ENCODE measurements around the gene ADAMTSL2. TPM values are rescaled to one million over a fixed set of nuclear protein-coding genes. Genes with fewer than 3 reads are reported as not detected.
A peak's percentile ranks its signal among the peaks of the same experiment; 100 is the strongest.

Gene ADAMTSL2
- not detected for total RNA-seq
- total RNA-seq (2013), result not detected

DNA sequence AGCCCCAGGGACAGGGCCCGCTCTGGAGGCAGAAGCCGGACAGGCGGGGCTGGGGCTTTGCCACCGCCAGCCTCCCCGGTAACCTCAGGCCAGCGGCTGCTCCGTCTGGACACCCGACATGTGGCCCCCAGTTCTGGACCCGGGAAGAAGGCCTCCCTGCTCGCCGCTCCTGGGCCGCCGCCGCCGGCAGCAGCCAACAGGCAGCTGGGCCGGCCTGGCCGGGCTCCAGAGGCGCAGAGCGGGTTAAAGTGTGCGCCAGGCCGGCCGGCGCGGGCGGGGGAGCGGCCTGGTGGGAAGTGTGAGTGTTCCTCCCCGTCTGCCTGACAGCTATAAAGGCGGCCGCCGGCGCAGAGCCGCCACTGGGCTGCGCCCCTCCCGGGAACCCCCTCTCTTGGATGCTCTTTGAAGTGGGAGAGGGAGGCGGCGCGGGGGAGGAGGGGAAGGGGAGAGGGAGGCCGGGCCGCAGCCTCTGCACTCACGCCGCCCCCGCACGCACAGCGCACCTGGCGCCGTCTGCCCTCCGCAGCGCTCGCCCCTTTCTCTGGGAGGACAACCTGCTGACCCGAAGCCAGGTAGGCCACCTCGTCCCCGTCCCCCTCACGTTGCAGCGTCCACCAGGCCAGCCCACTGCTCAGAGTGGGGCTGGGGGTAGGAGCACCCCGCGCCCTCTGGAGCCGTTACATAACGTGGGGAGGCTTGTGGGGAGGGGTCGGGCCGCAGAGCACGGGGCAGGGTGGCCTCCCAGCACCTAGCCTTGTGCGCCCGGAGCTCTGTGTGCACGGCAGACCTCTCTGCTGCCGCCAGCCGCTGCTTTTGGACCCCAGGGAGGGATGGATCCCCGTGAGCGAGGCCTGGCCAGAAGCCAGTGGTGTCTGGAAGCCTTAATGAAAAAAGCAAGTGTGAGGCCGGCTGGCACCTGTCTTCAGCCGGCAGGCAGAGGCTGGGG lies at the start of gene ADAMTSL2:
Gene ADAMTSL2 (plus strand): TSS at position 359 of the 946 bp plus-strand sequence. CDS start 2,009 bp downstream, outside the sequence.
- intact Hi-C loops (cut with micrococcal nuclease), result no loop called here
- Histone ChIP-seq H3K27ac (ENCODE audit: low read length) (no peak within 1 kb of the TSS), H3K4me1 (ENCODE audit: control insufficient read depth, insufficient read depth, low read length) (peaks cover 24% of the 10 kb centered on the region), H3K27me3 (ENCODE audit: control insufficient read depth, insufficient read depth, low read length) (peaks cover 20% of the 10 kb centered on the region), H3K9me3 (ENCODE audit: control insufficient read depth, insufficient read depth, low read length) (no peaks in the 10 kb centered on the region), H3K36me3 (ENCODE audit: control insufficient read depth, insufficient read depth, low read length) (no peaks in the 10 kb centered on the region), H3K4me3 (ENCODE audit: low read length) (no peak within 1 kb of the TSS)
- H3K27ac Mint-ChIP-seq, result no peak within 1 kb of the TSS
- WGBS (ENCODE audit: insufficient coverage), result 5% methylated on average over 70 of the region's 70 CpGs
- peaks cover 19 to 21% of the 10 kb centered on the region in 2 donors for H3K27me3 Mint-ChIP-seq (ENCODE audit: low read depth in 2 of 2)
- H3K4me1 Mint-ChIP-seq, result peaks cover 0 to 4% of the 10 kb centered on the region in 2 donors
- H3K36me3 Mint-ChIP-seq, result no peaks in the 10 kb centered on the region
- DNase-seq (peak in 1 of 2 donors; percentile 78), ATAC-seq (peak in 2 of 3 donors; percentile 38)
- TF ChIP-seq, protein P1, sequence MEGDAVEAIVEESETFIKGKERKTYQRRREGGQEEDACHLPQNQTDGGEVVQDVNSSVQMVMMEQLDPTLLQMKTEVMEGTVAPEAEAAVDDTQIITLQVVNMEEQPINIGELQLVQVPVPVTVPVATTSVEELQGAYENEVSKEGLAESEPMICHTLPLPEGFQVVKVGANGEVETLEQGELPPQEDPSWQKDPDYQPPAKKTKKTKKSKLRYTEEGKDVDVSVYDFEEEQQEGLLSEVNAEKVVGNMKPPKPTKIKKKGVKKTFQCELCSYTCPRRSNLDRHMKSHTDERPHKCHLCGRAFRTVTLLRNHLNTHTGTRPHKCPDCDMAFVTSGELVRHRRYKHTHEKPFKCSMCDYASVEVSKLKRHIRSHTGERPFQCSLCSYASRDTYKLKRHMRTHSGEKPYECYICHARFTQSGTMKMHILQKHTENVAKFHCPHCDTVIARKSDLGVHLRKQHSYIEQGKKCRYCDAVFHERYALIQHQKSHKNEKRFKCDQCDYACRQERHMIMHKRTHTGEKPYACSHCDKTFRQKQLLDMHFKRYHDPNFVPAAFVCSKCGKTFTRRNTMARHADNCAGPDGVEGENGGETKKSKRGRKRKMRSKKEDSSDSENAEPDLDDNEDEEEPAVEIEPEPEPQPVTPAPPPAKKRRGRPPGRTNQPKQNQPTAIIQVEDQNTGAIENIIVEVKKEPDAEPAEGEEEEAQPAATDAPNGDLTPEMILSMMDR (IDR thresholded peaks at IDR 0.05), result no peak
- H3K4me3 Mint-ChIP-seq, result no peak within 1 kb of the TSS
- H3K9me3 Mint-ChIP-seq, result no peaks in the 10 kb centered on the region

DNA sequence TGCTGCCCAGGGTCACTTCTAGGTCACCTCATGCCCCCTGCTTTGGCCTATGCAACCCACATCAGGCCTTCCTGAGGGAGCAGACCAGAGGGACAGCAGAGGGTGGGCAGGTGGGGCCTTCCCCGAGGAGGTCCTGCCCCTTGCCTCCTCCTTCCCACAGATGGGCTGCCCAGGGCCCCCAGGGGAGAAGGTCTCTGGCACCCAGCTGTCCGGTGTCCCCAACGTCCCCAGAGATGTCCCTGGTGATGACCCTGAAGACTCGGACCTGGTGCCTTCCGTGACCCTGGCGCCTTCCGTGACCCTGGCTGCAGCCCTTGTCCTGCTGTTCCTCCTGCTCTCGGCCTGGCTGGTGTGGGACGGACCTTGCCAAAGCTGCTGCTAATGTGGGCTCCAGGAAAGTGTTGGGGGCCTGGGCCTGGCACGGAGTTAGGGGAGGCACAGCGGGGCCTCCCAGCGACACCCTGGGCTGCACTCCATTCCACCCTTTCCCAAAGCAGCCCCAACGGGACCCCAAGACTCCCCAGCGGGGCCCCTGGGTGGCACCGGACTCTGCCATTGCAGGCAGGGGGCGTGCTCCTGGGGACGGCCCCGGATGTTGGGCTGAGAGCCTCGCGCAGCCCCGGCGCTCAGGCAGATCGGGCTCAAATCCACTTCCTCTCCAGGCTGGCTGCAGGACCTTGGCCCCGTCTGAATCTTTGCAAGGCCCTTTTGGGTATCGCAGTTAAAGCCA lies 48.8 kb upstream of the ADAMTSL2 start:
- WGBS (ENCODE audit: insufficient coverage), result 55% methylated on average over 25 of the region's 25 CpGs
- Mint-ChIP-seq H3K4me1 (peaks cover 0 to 4% of the 10 kb centered on the region in 2 donors), H3K27ac (no peak overlapping the region), H3K4me3 (peak overlapping the region; percentile 37), H3K27me3 (ENCODE audit: low read depth in 2 of 2) (peaks cover 3 to 7% of the 10 kb centered on the region in 2 donors), H3K9me3 (no peaks in the 10 kb centered on the region), H3K36me3 (no peaks in the 10 kb centered on the region)
- ATAC-seq (peak in 2 of 3 donors; percentile 46 to 57), DNase-seq (no peak)
- H3K4me1 ChIP-seq (ENCODE audit: control insufficient read depth, insufficient read depth, low read length), result peaks cover 6% of the 10 kb centered on the region
- TF ChIP-seq, protein P1 (IDR thresholded peaks at IDR 0.05), result no peak
- intact Hi-C loops (cut with micrococcal nuclease), result loop anchor here (1.0 kb wide), 2 partner anchors 79 to 299 kb away; no protein-coding TSS in a partner anchor
- no peaks in the 10 kb centered on the region for H3K27me3 ChIP-seq (ENCODE audit: control insufficient read depth, insufficient read depth, low read length)
- H3K36me3 ChIP-seq (ENCODE audit: control insufficient read depth, insufficient read depth, low read length), result no peaks in the 10 kb centered on the region
- H3K9me3 ChIP-seq (ENCODE audit: control insufficient read depth, insufficient read depth, low read length), result no peaks in the 10 kb centered on the region
- no peak overlapping the region for H3K4me3 ChIP-seq (ENCODE audit: low read length)
- no peak overlapping the region for H3K27ac ChIP-seq (ENCODE audit: low read length)

DNA sequence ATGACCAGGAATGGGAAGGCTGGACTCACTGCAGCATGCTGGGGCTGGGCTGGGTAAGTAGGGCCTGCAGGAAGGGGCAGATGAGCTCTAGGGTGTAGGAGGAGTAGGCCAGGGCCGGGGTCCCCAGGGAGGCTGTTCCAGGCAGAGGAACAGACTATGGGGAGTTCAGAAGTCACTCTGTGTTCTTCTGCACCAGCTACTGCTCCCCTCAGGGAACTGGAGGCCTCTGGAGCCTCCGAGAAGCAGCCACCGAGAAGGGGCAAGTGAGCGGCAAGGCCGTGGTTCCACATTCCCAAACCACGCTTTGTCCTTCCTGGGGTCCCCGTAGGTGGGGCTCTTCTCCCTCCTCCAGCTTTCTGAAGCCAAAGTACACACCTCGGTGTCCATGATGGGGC lies 47.2 kb upstream of the ADAMTSL2 start:
- 87% methylated on average over 8 of the region's 8 CpGs for WGBS (ENCODE audit: insufficient coverage)
- no peak for ATAC-seq
- Mint-ChIP-seq H3K27me3 (ENCODE audit: low read depth in 2 of 2) (peaks cover 2 to 7% of the 10 kb centered on the region in 2 donors), H3K27ac (no peak overlapping the region), H3K4me1 (peaks cover 0 to 4% of the 10 kb centered on the region in 2 donors), H3K4me3 (no peak overlapping the region), H3K9me3 (no peaks in the 10 kb centered on the region), H3K36me3 (no peaks in the 10 kb centered on the region)
- TF ChIP-seq, protein P1 (IDR thresholded peaks at IDR 0.05), result no peak
- Histone ChIP-seq H3K4me3 (ENCODE audit: low read length) (no peak overlapping the region), H3K9me3 (ENCODE audit: control insufficient read depth, insufficient read depth, low read length) (no peaks in the 10 kb centered on the region), H3K4me1 (ENCODE audit: control insufficient read depth, insufficient read depth, low read length) (peaks cover 6% of the 10 kb centered on the region), H3K27me3 (ENCODE audit: control insufficient read depth, insufficient read depth, low read length) (no peaks in the 10 kb centered on the region), H3K36me3 (ENCODE audit: control insufficient read depth, insufficient read depth, low read length) (no peaks in the 10 kb centered on the region), H3K27ac (ENCODE audit: low read length) (no peak overlapping the region)
- DNase-seq, result no peak
- intact Hi-C loops (cut with micrococcal nuclease), result no loop called here

Data from natural killer cell (primary cell).